HCT116 (cell line): Measurements from ENCODE around the gene MYO16. TPM values are rescaled to one million over a fixed set of nuclear protein-coding genes. Genes with fewer than 3 reads are reported as not detected.

Source experiments
- ATAC-seq: fragments of 200-7000 bp; cut with Tn5 transposase; 2 replicates; pipeline ENCODE4 v1.9.1; 2020; ENCODE audit warnings: mild to moderate bottlenecking, moderate library complexity
- BruUV-seq: library from RNA; stranded (reverse); fragments of 400-500 nt; replicated peaks from 2 replicates; lab custom pipeline; 2021; lab: Mats Ljungman, UMichigan
- CTCF ChIA-PET: fragments of 300-600 bp; sonication (Branson Sonifier 250); formaldehyde crosslinking; loops from one replicate; lab custom pipeline; 2021; ENCODE audit warnings: antibody characterized with exemption; lab: Charles Lee
- POLR2A ChIA-PET: fragments of 300-600, 350-600 bp; sonication (Branson Sonifier 250); formaldehyde crosslinking; loops from one replicate; lab custom pipeline; 2021; ENCODE audit warnings: antibody characterized with exemption; lab: Charles Lee
- RAD21 ChIA-PET, 2 experiments: fragments of 300-600 bp; sonication (Branson Sonifier 250); formaldehyde crosslinking; loops; one replicate each; lab custom pipeline; 2023; ENCODE audit warnings: low total read pairs in 2 of 2; ENCODE audit not compliant: uncharacterized antibody in 2 of 2, unreplicated experiment in 2 of 2, low non-redundant PET in 1 of 2; lab: Charles Lee
- DNase-seq: peaks from one replicate; pipeline ENCODE4 v3.0.0-alpha.2; 2010; ENCODE audit warnings: low read depth, low spot score
- H2AFZ ChIP-seq: fragments of 200-600 bp; shearing (Covaris generic), sonication (generic); 2 replicates; pipeline ENCODE4 v1.6.1; 2017; ENCODE audit warnings: low read depth, mixed run types, mixed read lengths, antibody characterized with exemption, low read length; ENCODE audit not compliant: poor library complexity, severe bottlenecking
- H3K27ac ChIP-seq: 2 replicates; pipeline ENCODE4 v1.5.1; 2012; ENCODE audit warnings: low read depth, low read length
- H3K27me3 ChIP-seq: fragments of 200-600 bp; sonication (generic); 2 replicates; pipeline ENCODE4 v1.6.1; 2016; ENCODE audit warnings: mixed run types, low read length, mixed read lengths; ENCODE audit not compliant: insufficient read depth
- H3K36me3 ChIP-seq, 2 experiments: fragments of 200-500 bp in 1 of 2; fragments of 200-600 bp in 1 of 2; sonication (Bioruptor generic) in 1 of 2; sonication (generic) in 1 of 2; 2 replicates each; pipeline versions ENCODE4 v1.5.1 to v1.6.1; 2014 to 2016; ENCODE audit warnings: low read length in 2 of 2, inconsistent platforms in 1 of 2, mixed read lengths in 1 of 2, mixed run types in 1 of 2; ENCODE audit not compliant: insufficient read depth in 2 of 2, control insufficient read depth in 1 of 2
- H3K4me1 ChIP-seq, 2 experiments: fragments of 200-600 bp in 1 of 2; sonication (generic) in 1 of 2; 2 replicates each; pipeline versions ENCODE4 v1.5.1 to v1.6.1; 2012 to 2017; ENCODE audit warnings: low read length in 2 of 2, inconsistent platforms in 1 of 2, mild to moderate bottlenecking in 1 of 2, mixed read lengths in 1 of 2, mixed run types in 1 of 2, moderate library complexity in 1 of 2; ENCODE audit not compliant: insufficient read depth in 2 of 2, control insufficient read depth in 1 of 2
- H3K4me2 ChIP-seq: fragments of 200-600 bp; sonication (generic); 2 replicates; pipeline ENCODE4 v1.6.1; 2017; ENCODE audit warnings: mixed run types, low read length, mixed read lengths
- H3K4me3 ChIP-seq, 2 experiments: fragments of 200-600 bp in 1 of 2; sonication (generic) in 1 of 2; replicated peaks in 1 of 2; 2 replicates each; pipeline ENCODE4 v1.5.1; 2011 to 2016; ENCODE audit warnings: low read length in 2 of 2, control low read depth in 1 of 2, low read depth in 1 of 2, mild to moderate bottlenecking in 1 of 2, mixed read lengths in 1 of 2, mixed run types in 1 of 2
- H3K79me2 ChIP-seq: fragments of 200-600 bp; sonication (generic); 2 replicates; pipeline ENCODE4 v1.6.1; 2017; ENCODE audit warnings: mild to moderate bottlenecking, mixed run types, low read length, moderate library complexity, mixed read lengths; ENCODE audit not compliant: insufficient read depth
- H3K9ac ChIP-seq: fragments of 200-600 bp; sonication (generic); 2 replicates; pipeline ENCODE4 v1.6.1; 2016; ENCODE audit warnings: low read length, mixed read lengths
- H3K9me2 ChIP-seq: fragments of 200-600 bp; sonication (generic), shearing (Covaris generic); 2 replicates; pipeline ENCODE4 v1.6.1; 2017; ENCODE audit warnings: mixed run types, mild to moderate bottlenecking, moderate library complexity; ENCODE audit not compliant: insufficient read depth
- H3K9me3 ChIP-seq, 2 experiments: fragments of 200-500 bp in 1 of 2; fragments of 200-600 bp in 1 of 2; sonication (Bioruptor generic) in 1 of 2; sonication (generic) in 1 of 2; 2 replicates each; pipeline ENCODE4 v1.6.1; 2014 to 2017; ENCODE audit warnings: low read length in 2 of 2, mixed read lengths in 2 of 2, inconsistent platforms in 1 of 2, low read depth in 1 of 2, mild to moderate bottlenecking in 1 of 2, mixed run types in 1 of 2, moderate library complexity in 1 of 2; ENCODE audit not compliant: control insufficient read depth in 1 of 2, insufficient read depth in 1 of 2
- H4K20me1 ChIP-seq: fragments of 200-600 bp; sonication (generic), shearing (Covaris generic); 2 replicates; pipeline ENCODE4 v1.6.1; 2017; ENCODE audit warnings: mixed run types, mild to moderate bottlenecking, moderate library complexity; ENCODE audit not compliant: insufficient read depth
- CBX3 ChIP-seq: IDR thresholded peaks from 2 replicates; pipeline ENCODE4 v1.6.1; 2012; ENCODE audit warnings: low read depth
- EGR1 ChIP-seq: IDR thresholded peaks from 2 replicates; pipeline ENCODE4 v1.6.1; 2012; ENCODE audit warnings: low read depth
- EZH2 ChIP-seq: fragments of 200-600 bp; sonication (generic); IDR thresholded peaks from 2 replicates; pipeline ENCODE4 v1.6.1; 2017; ENCODE audit warnings: antibody characterized with exemption, mixed run types
- EZH2phosphoT487 ChIP-seq: fragments of 200-600 bp; IDR thresholded peaks from 2 replicates; pipeline ENCODE4 v1.6.1; 2018; ENCODE audit warnings: antibody characterized with exemption, borderline replicate concordance
- REST ChIP-seq: IDR thresholded peaks from 2 replicates; pipeline ENCODE4 v1.6.1; 2012; ENCODE audit warnings: low read depth
- SRF ChIP-seq: IDR thresholded peaks from 2 replicates; pipeline ENCODE4 v1.6.1; 2012; ENCODE audit warnings: low read depth
- TCF7L2 ChIP-seq: IDR thresholded peaks from 2 replicates; pipeline ENCODE4 v1.7.0; 2011; ENCODE audit warnings: borderline replicate concordance, inconsistent platforms; ENCODE audit not compliant: insufficient read depth, insufficient read length; ENCODE audit errors: extremely low read depth
- intact Hi-C: fragments of 100-400 bp; cut with micrococcal nuclease; formaldehyde crosslinking; loops from 2 replicates; pipeline ENCODE4 v1.10.0; 2022
- total RNA-seq: library from RNA; stranded (reverse); gene quantifications from one replicate; pipeline ENCODE4 v1.2.1, GENCODE V29; 2021; ENCODE audit not compliant: unreplicated experiment

The MYO16 gene
- total RNA-seq, 1 experiment from 2014 or later, result 0.07 TPM

DNA sequence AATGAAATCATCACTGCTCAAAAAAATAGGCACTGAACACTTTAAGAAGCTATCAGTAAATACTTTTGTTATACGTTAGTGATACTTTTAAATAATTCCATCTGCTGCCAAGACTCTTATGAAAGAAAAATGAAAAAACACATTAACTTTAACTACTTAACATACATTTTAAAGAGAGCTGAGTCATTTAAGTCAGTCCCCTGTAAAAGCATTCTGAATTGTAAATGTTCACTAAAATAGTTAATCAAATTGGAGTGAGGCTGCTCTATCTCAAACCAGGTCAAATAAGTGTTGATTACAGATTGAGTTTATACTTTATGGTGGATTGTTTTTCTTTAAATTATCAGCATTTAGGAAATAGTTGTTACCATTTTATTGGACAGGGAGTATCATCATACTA lies 274.2 kb downstream of the MYO16 start:
- no TSS peak for BruUV-seq
- H2AFZ ChIP-seq, result no peak overlapping the region
- DNase-seq (no peak), ATAC-seq (no peak)
- H3K36me3 ChIP-seq, result no peaks in the 10 kb centered on the region
- no peaks in the 10 kb centered on the region for H4K20me1 ChIP-seq
- H3K27ac ChIP-seq, result no peak overlapping the region
- intact Hi-C loops, result no loop called here
- no peaks in the 10 kb centered on the region for H3K4me1 ChIP-seq
- H3K79me2 ChIP-seq, result no peaks in the 10 kb centered on the region
- H3K27me3 ChIP-seq, result no peaks in the 10 kb centered on the region
- no peak overlapping the region for H3K4me2 ChIP-seq
- TF ChIP-seq REST (no peak), TCF7L2 (no peak), EGR1 (no peak), SRF (no peak), CBX3 (no peak), EZH2phosphoT487 (no peak), EZH2 (no peak)
- H3K9me3 ChIP-seq, result no peaks in the 10 kb centered on the region
- H3K4me3 ChIP-seq, result no peak overlapping the region
- POLR2A ChIA-PET, result no interaction called here
- RAD21 ChIA-PET, result no interaction called here
- H3K9me2 ChIP-seq, result no peaks in the 10 kb centered on the region
- H3K9ac ChIP-seq, result no peak overlapping the region
- CTCF ChIA-PET, result no interaction called here
